IPS-11a (cell line): Measurements from ENCODE around the gene GZMB.
"Not testable (repeated sequence)": the region's sequence is repeated elsewhere in the genome, so short reads cannot be mapped to it uniquely, and the experiment has no call there.

Experiments used
- H3K4me3 ChIP-seq: one replicate; pipeline ENCODE4 v1.5.1; 2013; ENCODE audit warnings: low read depth, low read length, control low read depth

The GZMB gene

DNA sequence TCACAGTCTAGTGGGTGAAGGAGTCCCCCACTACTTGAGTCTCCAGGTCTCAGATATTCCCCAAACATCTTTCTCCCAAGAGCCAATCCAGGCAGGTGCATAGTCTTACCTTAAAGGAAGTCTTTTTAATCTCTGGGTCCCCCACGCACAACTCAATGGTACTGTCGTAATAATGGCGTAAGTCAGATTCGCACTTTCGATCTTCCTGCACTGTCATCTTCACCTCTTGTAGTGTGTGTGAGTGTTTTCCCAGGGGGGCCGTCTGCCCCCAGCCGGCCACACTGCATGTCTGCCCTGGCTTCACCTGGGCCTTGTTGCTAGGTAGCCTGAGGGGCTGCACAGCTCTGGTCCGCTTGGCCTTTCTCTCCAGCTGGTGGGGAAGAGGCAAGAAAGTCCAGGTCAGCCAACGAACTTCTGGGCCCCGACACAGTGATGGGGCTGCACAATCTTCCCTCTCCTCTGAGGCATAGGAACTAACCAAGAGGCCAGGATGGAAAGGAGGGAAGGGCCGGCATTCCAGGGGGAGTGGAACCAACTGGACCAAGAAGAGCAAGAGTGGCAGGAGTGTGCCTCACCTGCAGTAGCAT, 2.1 kb downstream of the GZMB start:
- no peak overlapping the region for H3K4me3 ChIP-seq

DNA sequence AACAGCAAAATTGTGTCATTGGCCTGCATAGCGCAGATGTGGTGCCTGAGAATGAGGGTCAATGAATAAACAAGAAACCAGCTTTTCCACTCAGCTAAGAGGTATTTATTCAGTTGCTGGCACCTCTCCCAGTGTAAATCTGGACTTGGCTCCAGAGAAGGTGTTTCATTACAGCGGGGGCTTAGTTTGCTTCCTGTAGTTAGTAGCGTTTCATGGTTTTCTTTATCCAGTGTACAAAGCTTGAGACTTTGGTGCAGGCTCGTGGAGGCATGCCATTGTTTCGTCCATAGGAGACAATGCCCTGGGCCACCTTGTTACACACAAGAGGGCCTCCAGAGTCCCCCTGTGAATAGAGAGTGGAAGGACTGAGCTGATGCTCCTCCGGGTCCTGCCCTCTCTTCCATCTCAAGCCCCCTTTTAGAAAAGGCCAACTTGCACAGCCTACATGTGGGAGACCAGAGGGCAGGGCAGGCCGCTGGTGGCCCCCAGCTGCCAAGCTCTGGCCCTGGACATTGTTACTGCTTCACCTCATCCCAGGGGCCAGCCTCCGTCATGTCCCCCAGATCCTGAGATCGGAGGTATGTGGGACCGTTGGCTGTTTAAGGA, 3.0 kb downstream of the GZMB start:
- H3K4me3 ChIP-seq: no peak overlapping the region

DNA sequence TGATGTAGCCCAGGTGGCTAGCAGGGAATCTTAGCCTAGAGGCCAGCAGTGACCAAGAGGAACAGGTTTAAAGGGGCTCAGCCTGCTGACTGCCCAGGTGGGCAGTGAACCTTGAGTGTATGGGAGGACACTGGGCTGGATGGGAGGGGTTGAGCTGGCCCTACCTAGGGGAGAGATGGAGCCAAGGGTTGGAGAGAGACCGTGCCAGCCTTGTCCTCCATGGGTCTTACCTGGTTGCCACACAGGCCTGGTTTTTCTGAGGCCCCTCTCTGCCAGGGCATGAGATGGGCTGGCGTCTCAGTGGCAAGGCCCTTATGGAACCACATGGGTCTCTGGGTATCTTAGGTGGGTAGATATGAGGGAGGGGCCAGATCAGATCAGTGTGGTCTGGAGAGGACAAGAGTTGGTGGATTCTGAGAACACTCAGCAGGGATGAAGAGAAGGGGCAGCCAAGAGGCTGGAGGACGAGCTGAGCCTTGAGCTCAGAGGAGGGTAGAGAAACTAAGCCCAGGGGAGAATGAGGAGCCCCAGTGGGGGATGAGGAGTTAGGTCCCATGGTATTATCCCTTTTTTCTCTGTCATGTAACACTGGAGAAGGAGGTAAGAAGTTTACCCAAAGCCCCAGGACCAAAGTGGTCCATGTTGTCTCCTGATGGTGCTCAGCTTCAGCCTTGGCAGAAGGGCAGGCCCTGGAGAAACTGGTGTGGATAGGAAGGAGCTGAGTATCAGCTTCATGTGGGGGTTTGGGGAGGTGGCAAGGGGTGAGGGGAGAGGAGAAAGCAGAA, 3.7 kb downstream of the GZMB start:
- no peak overlapping the region for H3K4me3 ChIP-seq

DNA sequence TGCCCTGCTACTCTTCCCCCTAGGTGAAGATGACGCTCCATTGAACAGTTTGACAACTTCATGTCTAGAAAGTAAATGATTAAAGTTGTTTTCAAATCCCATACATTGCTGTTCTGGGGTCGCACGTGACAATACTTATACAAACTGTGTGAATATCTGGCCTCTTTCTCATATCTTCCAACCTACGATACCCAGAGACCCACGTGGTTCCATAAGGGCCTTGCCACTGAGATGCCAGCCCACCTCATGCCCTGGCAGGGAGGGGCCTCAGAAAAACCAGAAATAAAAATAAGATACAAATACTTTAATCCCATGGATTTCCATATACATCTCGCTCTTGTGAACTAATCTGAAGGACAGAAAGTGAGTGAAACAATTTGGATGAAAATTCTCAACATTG, 4.5 kb downstream of the GZMB start:
- no peak overlapping the region for H3K4me3 ChIP-seq

DNA sequence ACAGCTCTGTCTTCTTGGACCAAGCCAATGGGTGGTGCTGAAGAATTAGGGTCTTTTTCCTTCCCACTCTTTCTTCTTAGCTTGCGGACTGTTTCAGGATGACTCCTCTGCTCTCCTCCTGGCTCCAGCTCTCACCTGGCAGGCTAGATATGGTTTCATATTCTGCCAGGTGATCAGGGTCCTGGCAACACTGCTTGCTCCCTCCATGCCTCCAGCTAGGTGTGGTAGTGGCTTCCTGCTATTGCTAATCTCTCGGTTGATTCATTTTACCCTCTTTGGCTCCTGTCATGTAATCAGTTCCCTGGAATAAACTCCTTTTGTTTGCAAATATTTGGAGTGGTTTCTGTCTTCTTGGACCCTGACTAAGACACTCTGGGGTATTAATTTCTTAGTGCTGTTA, 20.2 kb downstream of the GZMB start:
- H3K4me3 ChIP-seq: no peak overlapping the region

DNA sequence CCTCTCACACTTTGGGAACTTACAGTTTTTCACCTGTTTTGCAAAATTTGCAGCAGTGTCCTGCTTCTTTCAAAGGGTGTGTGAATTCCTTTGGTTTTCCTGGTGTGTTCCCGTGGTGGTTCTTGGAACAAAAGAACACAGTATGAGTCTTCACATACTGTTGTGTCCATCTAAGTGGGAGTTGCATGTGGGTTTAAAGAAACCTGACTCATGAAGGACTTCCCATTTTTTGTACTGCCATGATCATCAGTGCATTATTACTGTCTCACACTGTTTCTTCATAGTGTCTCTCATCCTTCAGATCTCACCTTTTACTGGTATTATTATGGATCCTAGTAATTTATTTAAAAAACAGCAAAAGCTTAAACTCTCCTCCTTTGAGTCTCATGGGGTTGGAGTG, 20.7 kb downstream of the GZMB start:
- H3K4me3 ChIP-seq: no peak overlapping the region

DNA sequence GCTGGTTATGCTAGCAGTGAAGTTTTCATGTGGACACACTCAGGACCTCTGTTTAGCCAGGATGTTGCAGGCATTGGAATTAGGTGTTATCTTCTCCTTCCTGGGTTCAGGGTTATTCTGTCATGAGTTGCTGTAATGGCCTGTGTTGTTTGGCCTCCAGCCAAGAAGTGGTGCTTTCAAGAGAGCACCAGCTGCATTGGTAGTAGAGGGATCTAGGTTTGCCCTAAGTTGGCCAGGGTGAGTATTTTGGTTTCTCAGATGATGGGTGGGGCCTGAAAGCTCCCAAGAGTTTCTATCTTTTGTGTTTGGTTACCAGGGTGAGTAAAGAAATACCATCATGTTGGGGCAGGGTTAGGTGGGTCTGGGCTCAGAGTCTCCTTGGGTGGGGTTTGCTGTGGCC, 21.8 kb downstream of the GZMB start:
- H3K4me3 ChIP-seq: no peak overlapping the region

DNA sequence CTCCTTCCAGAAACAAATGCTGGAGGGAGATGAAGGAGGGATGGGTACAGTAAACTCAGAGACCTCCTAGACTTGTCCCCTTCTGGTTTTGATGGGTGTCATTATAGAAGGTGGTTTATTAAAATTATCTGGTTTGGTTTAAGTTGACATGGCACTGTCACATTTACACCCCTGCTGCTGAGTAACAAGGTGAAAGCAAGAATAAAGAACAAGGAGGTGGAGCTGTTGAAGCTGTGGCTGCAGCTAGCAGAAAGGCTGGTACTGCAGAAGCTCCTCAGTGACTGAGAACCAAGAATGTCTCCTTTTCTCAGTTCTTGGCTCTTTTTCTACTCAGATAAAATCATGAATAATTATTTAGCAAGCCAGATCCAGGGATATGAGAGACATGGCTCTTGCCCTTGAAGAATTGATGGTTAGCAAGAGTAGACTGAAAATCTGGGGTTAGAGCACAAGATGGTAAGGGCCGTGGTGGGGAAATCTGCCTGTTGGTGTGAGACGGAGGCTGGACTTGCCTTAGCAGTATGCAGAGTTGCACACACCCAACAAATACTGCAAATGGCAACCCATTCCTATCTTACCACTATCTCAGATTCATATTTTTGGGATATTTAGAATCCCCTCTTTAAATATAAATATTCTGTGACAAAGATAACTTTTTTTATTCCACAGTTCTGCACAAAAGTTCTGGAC, 24.2 kb downstream of the GZMB start, which contains the start of gene GZMH:
TSS of gene GZMH (minus strand) at position 31 of the 690 bp plus-strand sequence. CDS start 72 bp downstream, outside the sequence.
- H3K4me3 ChIP-seq: no peak within 1 kb of the TSS

DNA sequence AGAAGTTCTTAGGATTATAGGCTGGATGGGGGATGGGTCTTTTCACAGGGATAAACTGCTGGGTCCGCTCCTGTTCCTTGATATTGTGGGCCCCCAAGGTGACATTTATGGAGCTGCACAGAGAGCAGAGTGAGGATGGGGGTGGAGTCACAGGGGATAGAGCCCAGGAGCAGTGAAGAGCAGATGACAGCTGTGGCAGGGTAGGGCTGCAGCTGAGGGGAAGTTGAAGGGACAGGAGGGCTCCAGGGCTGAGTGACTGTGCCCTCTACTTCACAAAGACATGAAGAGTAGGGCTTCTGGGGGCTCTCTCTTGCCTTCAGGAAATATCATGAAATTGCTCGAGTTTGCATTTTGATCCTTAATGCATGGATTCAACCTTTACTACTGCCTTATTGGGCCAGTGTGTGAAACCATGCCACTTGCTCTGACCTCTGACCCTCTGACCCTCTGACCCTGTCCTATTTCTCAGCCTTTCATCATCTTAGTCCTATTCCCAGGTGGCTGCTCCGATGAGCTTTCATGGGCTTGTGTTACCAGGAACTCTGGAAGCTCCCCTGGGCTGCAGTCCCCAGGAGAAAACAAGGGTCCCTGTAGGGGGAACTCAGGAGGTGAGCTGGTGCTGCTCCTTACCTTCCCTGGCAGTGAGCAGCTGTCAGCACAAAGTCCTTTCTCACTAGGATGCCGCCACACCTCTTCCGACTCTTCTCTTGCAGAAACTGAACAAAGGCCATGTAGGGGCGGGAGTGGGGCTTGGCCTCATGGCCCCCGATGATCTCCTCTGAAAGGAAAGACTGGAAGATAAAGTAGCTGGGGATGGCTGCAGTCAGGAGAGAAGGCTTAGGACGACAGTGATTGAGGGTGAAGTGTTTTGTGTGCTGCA, 26.1 kb downstream of the GZMB start:
- H3K4me3 ChIP-seq: no peak overlapping the region

DNA sequence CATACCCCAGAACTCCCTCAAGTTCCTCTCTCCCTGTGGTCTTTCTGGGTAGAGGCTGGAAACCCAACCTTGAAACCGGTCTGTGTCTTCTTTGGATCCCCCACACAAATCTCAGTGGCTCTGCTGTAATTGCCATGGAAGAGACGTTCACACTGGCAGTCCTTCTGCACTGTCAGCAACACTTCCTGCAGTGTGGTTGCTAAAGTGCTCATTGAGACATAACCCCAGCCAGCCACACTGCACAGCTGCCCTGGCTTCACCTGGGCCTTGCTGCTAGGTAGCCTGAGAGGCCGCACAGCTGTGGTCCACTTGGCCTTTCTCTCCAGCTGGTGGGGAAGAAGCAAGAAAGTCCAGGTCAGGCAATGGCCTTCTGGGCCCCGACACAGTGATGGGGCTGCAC, 26.9 kb downstream of the GZMB start:
- H3K4me3 ChIP-seq: no peak overlapping the region

DNA sequence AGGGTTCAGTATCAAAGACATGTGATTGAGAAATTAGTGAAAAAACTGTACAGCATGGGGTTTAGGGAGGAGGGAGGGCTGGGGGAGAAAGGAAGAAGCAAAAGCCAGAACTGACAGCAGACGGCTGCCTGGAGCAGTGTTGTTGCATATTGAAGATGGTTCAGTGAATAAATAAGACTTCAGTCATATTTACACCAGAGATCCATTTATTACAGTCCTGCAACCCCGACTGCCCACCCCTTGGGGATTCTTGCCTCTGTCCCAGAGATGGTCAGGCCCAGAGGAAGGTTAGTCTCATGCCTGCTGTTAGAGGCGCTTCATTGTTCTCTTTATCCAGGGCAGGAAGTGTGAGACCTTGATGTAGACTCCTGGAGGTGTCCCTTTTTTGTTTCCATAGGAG, 27.7 kb downstream of the GZMB start:
- H3K4me3 ChIP-seq: no peak overlapping the region

DNA sequence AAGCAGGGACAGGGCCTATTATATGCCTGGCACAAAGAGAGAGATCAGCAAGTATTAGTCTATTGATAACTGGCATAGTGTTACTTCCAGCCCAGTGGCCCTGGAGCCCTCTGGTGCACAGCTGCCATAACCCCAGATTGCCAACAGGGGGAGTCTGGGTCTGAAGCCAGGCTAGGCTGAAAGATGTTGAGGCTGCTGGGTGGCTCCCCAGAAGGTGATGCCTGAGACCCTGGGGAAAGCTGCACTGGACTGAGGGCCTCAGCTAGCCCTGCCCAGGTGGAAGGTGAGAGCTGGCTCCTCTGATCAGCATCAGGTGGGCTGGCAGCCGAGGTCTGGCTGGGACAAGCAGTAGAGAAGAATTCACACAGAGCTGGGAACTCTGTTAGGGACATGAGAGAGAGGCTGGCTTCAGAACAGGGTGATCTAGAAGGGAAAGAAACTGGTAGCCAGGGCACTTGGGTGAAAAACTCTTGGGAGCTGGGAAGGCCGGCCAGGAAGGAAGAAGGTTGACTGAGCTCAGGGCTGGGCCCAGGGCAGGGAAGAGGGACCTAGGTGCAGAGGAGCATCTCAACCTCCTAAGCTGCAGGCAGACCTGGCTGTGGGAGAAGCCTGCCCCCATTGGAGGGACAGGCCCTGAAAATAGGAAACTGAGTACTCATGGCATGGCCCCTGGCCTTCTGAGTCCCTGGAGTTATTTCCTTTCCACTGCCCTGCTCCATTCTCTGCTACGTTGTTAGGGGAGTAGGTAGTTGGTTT, 28.4 kb downstream of the GZMB start:
- H3K4me3 ChIP-seq: no peak overlapping the region

DNA sequence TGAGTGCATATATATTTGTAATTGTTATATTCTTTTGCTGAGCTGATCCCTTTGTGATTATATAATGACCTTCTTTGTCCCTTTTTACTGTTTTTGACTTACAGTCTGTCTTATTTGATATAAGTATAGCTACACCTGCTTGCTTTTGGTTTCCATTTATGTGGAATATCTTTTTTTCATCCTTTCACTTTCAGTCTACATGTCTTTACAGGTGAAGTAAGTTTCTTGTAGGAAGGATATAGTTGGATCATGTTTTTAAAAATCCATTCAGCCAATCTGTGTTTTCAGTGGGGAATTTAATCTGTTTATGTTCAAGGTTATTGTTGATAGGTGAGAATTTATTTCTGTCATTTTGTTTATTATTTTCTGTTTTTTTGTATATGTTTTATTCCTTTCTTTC, 36.6 kb downstream of the GZMB start:
- H3K4me3 ChIP-seq: no peak overlapping the region

DNA sequence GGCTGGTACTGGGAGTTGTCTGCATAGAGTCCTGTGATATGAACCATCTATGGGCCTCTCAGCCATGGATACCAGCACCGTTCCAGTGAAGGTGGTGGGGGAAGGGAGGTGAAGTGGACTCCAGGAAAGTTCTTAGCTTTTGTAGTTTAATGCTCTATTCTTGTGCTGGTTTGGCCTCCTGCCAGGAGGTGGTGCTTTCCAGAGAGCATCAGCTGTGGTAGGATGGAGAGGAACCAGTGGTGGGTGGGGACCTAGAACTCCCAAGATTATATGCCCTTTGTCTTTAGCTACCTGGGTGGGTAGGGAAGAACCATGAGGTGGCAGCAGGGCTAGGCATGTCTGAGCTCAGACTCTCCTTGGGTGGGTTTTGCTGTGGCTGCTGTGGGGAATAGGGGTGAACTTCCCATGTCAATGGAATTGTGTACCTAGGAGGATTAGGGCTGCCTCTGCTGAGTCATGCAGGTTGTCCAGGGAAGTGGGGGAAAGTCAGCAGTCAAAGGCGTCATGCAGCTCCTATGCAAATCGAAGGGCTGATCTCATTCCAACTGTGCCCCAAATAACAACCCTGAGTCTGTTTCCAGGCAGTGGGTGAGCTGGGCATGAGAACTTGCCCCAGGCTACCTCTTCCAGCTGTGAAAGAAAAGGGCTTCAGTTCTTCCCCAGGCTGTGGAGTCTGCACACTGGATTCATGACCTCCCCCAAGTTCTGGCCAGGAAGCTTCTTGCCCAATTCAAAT, 38.7 kb downstream of the GZMB start:
- no peak overlapping the region for H3K4me3 ChIP-seq

DNA sequence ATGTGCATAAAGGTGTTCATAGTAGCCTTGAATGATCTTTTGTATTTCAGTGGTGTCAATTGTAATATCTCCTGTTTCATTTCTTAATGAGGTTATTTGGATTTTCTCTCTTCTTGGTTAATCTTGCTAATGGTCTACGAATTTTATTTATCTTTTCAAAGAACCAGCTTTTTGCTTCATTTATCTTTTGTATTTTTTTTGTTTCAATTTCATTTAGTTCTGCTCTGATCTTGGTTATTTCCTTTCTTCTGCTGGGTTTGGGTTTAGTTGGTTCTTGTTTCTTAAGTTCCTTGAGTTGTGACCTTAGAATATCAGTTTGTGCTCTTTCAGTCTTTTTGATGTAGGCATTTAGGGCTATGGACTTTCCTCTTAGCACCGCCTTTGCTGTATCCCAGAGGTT, 43.0 kb downstream of the GZMB start:
- not testable (repeated sequence) for H3K4me3 ChIP-seq

DNA sequence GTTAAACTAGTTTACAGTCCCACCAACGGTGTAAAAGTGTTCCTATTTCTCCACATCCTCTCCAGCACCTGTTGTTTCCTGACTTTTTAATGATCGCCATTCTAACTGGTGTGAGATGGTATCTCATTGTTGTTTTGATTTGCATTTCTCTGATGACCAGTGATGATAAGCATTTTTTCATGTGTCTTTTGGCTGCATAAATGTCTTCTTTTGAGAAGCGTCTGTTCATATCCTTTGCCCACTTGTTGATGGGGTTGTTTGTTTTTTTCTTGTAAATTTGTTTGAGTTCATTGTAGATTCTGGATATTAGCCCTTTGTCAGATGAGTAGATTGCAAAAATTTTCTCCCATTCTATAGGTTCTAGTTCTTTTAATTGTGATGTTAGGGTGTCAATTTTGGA, 49.6 kb downstream of the GZMB start:
- not testable (repeated sequence) for H3K4me3 ChIP-seq
